HG02885 (cell line): ENCODE data around the gene HIRA.

Experiments used
- ATAC-seq: cut with Tn5 transposase; IDR thresholded peaks from one replicate; pipeline ENCODE4 v1.9.1; 2021; ENCODE audit warnings: mild to moderate bottlenecking; ENCODE audit not compliant: unreplicated experiment, poor library complexity

Gene HIRA

DNA sequence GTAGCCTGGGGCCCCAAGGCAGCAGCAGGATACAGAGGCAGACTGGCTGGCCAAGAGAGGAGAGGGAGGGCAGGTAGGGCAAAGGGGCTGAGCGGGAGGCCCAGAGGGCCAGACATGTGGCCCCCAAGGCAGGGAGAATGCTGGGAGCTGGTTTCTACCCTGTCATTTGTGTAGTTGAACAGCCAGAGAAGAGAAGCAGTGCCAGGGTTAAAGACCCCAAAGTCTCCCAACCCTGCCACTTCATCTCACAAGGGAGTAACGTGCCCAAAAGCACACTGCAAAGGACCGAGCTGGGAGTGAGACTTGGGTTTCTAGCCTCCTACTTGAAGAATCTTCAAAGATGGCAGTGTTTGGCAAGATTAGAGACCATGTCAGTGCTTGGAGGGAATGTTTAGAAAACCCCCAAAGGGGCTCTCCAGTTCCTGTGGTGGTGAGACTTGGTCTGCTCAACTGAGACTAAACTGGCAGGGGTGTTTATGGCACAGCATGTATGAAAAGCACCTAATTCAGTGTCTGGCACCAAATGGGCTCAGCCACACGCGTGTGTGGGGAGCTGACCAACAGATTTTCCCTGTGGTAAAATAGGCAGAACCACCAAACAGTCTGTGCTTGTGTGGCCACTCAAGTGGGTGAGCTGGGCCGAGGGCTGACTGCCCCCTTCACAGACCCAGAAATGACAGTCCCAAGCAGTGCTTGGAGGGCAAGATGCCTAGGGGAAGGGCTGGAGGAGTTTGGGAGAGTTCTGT lies 71.8 kb downstream of the HIRA start:
- no peak for ATAC-seq

- no peak for ATAC-seq
Measured at GRCh38 chr22:19358703-19359553, 72.6 kb downstream of the HIRA start.

DNA sequence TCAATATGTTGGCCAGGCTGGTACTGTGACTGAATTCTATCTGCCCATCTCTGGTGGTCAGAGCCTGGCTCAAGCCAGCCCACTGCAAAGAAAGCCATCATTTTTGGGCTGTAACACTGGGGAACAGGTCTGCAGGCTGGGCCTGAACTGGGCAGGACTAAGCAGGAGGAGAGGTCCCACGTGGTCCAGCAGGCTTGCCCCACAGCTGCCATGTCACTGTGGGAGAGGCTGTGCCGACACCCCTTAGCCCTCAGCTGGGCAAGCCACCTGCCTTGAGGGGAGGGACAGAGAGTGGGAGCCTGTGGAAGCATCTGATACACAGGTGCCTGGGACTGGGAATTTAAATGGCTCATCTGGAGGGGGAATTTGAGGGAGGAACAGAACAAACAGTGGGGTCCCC lies 73.3 kb downstream of the HIRA start:
- ATAC-seq: no peak

DNA sequence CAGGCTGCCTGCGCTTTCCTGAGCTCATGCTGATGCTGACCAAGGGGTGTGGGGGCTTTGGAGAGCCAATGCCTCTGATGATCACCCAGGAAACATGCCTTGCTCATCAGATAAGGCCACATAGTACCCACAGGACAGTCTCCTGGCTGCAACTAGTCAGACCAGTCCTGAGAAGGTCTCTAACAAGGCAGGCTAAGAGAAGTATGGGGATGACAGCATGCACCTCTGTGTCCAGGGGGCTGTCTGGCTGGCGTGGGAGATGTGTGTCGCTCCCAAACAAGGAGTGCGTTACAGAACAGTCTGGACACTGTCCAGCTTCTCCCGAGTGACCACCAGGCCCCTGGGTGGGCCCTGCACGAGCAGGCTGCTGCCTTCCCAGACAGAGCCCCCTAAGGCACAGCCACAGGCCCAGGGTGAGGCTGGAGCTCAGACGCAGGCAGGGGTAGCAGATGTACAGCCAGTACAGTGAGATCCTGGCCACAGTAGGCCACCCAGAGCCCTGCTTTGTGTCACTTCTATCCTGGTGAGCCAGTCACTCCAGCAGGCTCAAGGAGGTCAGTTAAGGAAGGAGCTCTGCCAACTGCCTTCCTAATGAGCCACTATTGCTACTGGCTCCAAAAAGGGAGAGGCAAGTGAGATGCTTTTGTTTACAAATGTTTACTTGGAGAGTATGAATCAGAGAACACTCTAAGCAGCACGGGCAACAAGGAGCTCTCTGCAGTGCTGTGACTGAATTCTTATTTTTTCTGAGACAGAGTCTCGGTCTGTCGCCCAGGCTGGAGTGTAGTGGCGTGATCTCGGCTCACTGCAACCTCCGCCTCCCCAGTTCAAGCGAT lies 74.0 kb downstream of the HIRA start:
- ATAC-seq: no peak

DNA sequence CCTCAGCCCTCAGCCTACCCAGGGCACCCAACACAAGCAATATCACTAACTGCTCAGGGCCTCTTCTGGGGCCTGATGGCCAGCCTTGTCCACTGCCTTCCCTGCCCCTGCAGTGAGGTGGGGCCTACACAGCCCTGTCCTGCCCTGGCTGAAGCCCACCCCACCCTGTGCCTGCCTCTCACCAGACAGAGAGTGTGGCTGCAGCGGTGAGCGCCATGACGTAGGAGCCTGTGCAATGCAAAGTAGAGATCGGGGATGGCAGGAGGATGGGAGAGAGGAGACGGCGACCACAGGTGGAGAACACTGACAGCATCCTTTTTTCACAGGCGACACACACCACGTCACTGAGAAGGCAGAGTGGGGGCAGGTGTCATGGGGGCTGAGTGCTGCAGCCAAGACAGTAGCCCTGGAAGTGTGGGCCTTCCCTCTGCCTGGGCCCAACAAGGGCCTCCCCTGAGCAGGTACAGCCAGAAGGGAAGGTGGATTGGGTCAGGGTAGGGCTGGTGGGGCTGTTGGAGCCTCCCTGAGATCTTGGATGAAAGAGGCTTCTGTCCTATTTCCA lies 74.7 kb downstream of the HIRA start:
- no peak for ATAC-seq

GRCh38 chr22:19355413-19356157 lies 75.9 kb downstream of the HIRA start:
- no peak for ATAC-seq

- no peak for ATAC-seq
Measured at GRCh38 chr22:19354201-19354600, 77.3 kb downstream of the HIRA start.

GRCh38 chr22:19353363-19354131 lies 78.0 kb downstream of the HIRA start:
- ATAC-seq: no peak

GRCh38 chr22:19352766-19353165 lies 78.8 kb downstream of the HIRA start:
- no peak for ATAC-seq

- ATAC-seq: no peak
Measured at GRCh38 chr22:19352217-19352616, 79.3 kb downstream of the HIRA start.

DNA sequence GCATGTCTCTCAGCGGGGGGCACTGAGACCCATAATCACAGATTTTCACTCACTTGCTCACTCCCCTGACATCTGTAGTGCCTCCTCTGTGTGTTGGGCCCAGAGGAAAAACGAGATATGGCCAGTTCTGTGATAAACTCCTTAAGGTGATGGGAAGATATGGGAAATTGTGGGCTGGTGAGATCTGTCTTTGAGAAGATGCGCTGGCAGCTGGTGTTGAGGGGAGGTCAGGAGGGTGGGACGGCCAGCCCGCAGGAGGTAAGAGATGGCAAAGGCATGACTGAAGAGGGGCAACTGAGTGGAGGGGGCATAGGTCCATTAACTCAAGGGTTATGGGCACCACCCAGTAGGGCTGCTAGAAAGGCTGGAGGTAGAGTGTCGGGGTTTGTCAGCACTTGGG lies 79.9 kb downstream of the HIRA start:
- ATAC-seq: no peak

GRCh38 chr22:19350947-19351346 lies 80.6 kb downstream of the HIRA start:
- no peak for ATAC-seq

- ATAC-seq: no peak
Measured at GRCh38 chr22:19350476-19350859, 81.1 kb downstream of the HIRA start.

GRCh38 chr22:19349778-19350475 lies 81.6 kb downstream of the HIRA start:
- no peak for ATAC-seq

- ATAC-seq: no peak
Measured at GRCh38 chr22:19346677-19347265, 84.8 kb downstream of the HIRA start.

DNA sequence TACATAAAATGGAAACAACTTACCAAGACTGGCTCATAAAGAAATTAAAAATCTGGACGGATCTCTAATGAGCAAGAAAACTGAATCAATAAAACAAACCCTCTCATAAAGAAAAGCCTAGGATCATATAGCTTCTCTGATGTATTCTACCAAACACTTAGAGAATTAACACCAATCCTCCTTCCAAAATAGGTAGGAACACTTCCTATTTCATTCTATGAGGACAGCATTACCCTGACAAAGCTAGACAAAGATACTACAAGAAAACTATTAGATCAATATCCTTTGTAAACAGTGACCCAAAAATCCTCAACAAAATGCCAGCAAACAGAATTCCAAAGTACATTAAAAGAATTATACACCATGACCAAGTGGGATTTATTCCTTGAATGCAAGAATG lies 87.1 kb downstream of the HIRA start:
- no peak for ATAC-seq

DNA sequence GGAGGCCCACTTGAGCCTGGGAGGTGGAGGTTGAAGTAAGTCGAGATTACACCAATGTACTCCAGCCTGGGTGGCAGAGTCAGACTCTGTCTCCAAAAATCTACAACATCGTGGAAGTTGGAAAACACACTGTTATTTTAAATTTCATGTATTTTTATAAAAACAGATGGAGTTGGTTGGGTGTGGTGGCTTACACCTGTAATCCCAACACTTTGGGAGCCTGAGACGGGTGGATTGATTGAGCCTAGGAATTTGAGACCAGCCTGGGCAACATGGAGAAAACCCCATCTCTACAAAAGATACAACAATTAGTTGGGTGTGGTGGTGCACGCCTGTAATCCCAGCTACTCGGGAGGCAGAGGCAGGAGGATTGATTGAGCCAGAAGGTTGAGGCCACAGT lies 88.1 kb downstream of the HIRA start:
- no peak for ATAC-seq

DNA sequence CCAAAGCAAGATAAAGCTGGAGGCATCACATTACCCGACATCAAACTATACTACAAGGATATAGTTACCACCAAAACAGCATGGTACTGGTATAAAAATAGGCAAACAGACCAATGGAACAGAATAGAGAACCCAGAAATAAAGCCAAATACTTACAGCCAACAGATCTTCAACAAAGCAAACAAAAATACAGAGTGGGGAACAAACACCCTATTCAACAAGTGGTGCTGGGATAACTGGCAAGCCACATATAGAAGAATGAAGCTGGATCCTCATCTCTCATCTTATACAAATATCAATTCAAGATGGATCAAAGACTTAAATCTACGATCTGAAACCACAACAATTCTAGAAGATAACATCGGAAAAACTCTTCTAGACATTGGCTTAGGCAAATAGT lies 90.0 kb downstream of the HIRA start:
- ATAC-seq: no peak
